Peyer's patch (tissue), 4 donors: ENCODE data around the gene NTN5. TPM values are rescaled to one million over a fixed set of nuclear protein-coding genes. Genes with fewer than 3 reads are reported as not detected.

Experiments
- DNase-seq, 3 donors: peaks; one replicate each; pipeline ENCODE4 v3.0.0-alpha.2; 2017 to 2019
- H3K27ac ChIP-seq, 4 donors: fragments of 200-600 bp; sonication (generic); one replicate each; pipeline ENCODE4 v1.5.1; 2016 to 2019
- H3K27me3 ChIP-seq, 2 donors: fragments of 200-600 bp; sonication (generic); one replicate each; pipeline ENCODE4 v1.5.1; 2019
- H3K36me3 ChIP-seq, 3 donors: fragments of 200-600 bp; sonication (generic); one replicate each; pipeline ENCODE4 v1.5.1; 2016 to 2019
- H3K4me1 ChIP-seq, 4 donors: fragments of 200-600 bp; sonication (generic); one replicate each; pipeline ENCODE4 v1.5.1; 2016 to 2019
- H3K4me3 ChIP-seq, 4 donors: fragments of 200-600 bp; sonication (generic); 1 replicate in 3 of 4; 2 replicates in 1 of 4; pipeline ENCODE4 v1.5.1; 2016 to 2019; ENCODE audit warnings: mild to moderate bottlenecking in 1 of 4
- H3K9me3 ChIP-seq, 4 donors: fragments of 200-600 bp; sonication (generic); one replicate each; pipeline ENCODE4 v1.5.1; 2016 to 2019; ENCODE audit warnings: mild to moderate bottlenecking in 1 of 4
- POLR2A ChIP-seq, 2 donors: fragments of 450-650 bp; IDR thresholded peaks; one replicate each; pipeline ENCODE4 v1.5.1; 2017; ENCODE audit warnings: antibody characterized with exemption in 2 of 2, mild to moderate bottlenecking in 2 of 2, moderate library complexity in 2 of 2
- total RNA-seq, 4 donors: library from RNA; depleted of rRNA; stranded (reverse); fragments of >200 nt; gene quantifications; one replicate each; pipeline ENCODE4 v1.1.0, GENCODE V29; 2016
- TF ChIP-seq, protein P1 (sequence below), 6 experiments: fragments of 450-650 bp in 4 of 6; fragments of 200-600 bp in 2 of 6; sonication (generic) in 1 of 6; IDR thresholded peaks; one replicate each; pipeline ENCODE4 v1.5.1; 2017 to 2019; ENCODE audit warnings: antibody characterized with exemption in 6 of 6, mild to moderate bottlenecking in 3 of 6, moderate library complexity in 1 of 6

Gene NTN5
- total RNA-seq, 4 donors from 2014 or later = 6.8 TPM; not detected in 3

DNA sequence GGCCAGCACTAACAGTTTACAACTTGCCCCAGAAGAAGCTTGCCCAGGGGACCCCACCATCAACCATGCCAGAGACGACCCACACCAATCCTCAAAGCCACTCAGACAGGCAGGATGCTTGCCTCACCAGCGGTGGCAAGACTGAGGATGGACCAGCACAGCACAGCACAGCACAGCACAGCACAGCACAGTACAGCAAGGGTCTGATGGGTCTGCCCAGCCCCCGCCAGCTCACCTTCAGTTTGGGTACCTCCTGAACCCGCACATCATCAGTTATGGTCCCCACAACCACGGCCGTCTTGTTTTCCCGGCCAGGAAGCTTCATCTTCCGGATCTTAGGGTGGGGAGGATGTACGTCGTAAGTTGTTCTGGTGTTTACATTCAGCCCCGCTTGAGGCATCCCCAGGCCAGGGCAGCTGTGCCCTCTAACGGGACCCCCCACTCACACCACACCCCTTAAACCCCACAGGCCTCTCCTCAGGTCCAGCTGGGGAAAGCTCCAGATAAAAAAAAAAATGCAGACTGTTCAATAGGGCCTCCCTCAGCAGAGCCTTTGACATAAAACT, 56.2 kb downstream of the NTN5 start:
- peak overlapping the region; percentile 31 to 97 (median 92) for H3K27ac ChIP-seq
- TF ChIP-seq POLR2A (IDR thresholded peaks at IDR 0.05) = no peak
- TF ChIP-seq, protein P1, sequence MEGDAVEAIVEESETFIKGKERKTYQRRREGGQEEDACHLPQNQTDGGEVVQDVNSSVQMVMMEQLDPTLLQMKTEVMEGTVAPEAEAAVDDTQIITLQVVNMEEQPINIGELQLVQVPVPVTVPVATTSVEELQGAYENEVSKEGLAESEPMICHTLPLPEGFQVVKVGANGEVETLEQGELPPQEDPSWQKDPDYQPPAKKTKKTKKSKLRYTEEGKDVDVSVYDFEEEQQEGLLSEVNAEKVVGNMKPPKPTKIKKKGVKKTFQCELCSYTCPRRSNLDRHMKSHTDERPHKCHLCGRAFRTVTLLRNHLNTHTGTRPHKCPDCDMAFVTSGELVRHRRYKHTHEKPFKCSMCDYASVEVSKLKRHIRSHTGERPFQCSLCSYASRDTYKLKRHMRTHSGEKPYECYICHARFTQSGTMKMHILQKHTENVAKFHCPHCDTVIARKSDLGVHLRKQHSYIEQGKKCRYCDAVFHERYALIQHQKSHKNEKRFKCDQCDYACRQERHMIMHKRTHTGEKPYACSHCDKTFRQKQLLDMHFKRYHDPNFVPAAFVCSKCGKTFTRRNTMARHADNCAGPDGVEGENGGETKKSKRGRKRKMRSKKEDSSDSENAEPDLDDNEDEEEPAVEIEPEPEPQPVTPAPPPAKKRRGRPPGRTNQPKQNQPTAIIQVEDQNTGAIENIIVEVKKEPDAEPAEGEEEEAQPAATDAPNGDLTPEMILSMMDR (IDR thresholded peaks at IDR 0.05) = no peak
- H3K9me3 ChIP-seq = no peaks in the 10 kb centered on the region
- peaks cover 4 to 37% (median 15%) of the 10 kb centered on the region in 4 donors for H3K4me1 ChIP-seq
- DNase-seq = no peak
- no peaks in the 10 kb centered on the region for H3K27me3 ChIP-seq
- peak overlapping the region in 2 of 4 donors; percentile 62 to 93 for H3K4me3 ChIP-seq
- peaks cover 0 to 30% (median 0%) of the 10 kb centered on the region in 3 donors for H3K36me3 ChIP-seq

DNA sequence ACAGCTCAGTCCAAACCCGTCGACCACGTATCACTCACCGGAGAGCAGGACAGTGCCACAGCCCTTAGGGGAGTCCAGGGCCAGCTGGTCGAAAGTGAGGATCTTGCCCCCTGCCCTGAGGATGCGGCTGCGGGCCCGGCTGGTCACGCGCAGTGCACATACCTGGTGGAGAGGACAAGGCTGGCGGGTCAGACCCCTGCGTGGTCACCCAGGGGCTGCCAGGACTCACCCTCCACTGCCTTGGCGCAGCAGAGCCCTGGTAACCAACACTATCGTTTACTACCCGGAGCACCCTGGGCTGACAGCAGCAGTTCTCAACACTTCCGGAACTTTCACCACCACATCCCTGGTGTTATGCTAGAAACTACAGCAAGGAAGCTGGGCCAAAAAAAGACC, 56.8 kb downstream of the NTN5 start:
- H3K4me1 ChIP-seq = peaks cover 4 to 37% (median 15%) of the 10 kb centered on the region in 4 donors
- H3K27me3 ChIP-seq = no peaks in the 10 kb centered on the region
- no peaks in the 10 kb centered on the region for H3K9me3 ChIP-seq
- no peak for TF ChIP-seq POLR2A (IDR thresholded peaks at IDR 0.05)
- TF ChIP-seq, protein P1 (IDR thresholded peaks at IDR 0.05) = no peak
- H3K27ac ChIP-seq = peak overlapping the region in 3 of 4 donors; percentile 88 to 97 (median 96)
- peak overlapping the region in 1 of 4 donors; percentile 62 for H3K4me3 ChIP-seq
- H3K36me3 ChIP-seq = peaks cover 0 to 30% (median 0%) of the 10 kb centered on the region in 3 donors
- no peak for DNase-seq

DNA sequence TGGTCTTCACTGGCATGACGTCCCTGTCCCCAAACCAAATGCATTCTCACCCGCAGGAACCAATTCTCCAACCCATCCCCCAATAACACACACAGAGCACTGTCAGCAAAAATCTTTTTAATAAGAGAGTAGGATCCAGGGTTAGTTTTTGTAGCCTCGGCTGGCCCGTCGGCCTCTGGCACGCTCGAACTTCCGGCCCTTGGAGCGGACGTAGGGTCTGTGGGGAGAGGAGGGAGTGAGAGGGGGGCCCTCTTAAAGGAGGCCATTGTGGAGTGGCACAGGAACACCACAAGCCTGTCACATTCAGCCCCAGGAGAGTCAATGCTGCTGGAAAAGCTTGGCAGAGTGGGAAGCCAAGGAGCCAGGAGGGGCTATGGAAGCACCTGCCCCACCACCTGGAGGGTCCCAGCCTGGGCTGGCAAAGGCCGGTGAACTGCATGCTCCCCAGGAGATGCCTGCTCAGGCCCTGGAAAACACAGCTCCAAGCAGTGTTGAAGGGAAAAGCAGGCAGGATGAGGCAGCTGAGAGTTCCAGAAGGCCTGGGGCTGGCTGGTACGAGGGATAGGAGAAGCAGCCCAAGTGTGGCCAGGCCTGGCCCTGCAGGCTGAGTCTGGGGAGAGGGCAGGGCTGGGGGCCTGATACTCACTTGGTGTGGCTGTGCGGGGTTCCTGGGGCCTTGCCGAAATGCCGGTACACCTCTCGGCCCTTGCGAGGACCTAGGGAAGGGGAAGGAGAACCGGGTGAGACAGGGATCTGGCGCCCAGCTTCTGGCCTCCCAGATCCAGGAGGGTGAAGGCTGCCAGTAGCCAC, 57.4 kb downstream of the NTN5 start:
- peaks cover 4 to 37% (median 15%) of the 10 kb centered on the region in 4 donors for H3K4me1 ChIP-seq
- TF ChIP-seq, protein P1 (IDR thresholded peaks at IDR 0.05) = no peak
- TF ChIP-seq POLR2A (IDR thresholded peaks at IDR 0.05) = no peak
- peak overlapping the region in 2 of 4 donors; percentile 17 to 62 for H3K4me3 ChIP-seq
- no peaks in the 10 kb centered on the region for H3K27me3 ChIP-seq
- peaks cover 0 to 30% (median 0%) of the 10 kb centered on the region in 3 donors for H3K36me3 ChIP-seq
- no peaks in the 10 kb centered on the region for H3K9me3 ChIP-seq
- peak in 1 of 3 donors; percentile 58 for DNase-seq
- peak overlapping the region; percentile 10 to 97 (median 92) for H3K27ac ChIP-seq

DNA sequence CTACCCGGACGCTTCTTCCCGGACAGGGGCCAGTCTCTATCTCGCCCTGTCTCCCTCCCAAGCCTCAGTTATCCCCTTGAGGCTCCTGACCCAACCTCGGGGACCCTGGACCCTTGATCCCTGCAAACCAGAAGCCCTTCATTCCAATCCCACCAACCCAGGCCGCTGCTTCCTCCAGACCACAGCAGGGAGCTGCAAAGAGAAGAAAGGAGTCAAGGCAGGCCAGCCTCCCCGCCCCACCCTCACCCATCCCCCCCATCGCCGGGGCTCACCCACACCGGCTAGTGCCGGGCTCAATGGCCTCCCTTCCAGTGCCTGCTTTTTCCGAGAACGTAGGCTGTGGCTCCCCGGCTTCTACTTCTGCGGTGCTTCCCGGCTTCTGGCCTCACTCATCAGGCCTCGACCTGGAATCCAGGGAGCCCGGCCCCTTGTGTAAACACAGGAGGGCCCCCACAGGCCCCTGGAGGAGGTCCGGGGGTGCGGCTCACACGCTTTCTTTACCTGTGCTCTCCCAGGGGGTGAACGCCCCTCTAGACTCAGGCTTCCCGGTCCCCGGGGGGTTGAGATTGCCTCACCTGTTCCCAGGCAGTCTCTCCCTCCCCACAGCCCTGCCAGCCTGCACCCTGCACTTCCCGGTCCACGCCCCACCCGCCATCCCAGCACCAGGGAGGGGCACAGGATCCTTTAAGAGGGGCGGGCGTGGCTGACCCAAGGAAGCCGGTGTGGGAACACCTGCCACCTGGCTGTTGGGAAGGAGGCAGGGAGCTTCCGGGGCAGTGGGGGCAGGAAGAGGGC, 58.2 kb downstream of the NTN5 start, which contains the start of gene FAM83E:
Gene FAM83E (minus strand): TSS at position 641 of the 795 bp plus-strand sequence. CDS start 1,704 bp downstream, outside the sequence.
- Histone ChIP-seq H3K27me3 (no peaks in the 10 kb centered on the region), H3K36me3 (peaks cover 0 to 34% (median 0%) of the 10 kb centered on the region in 3 donors), H3K27ac (peak within 1 kb of the TSS; percentile 10 to 97 (median 92)), H3K4me3 (peak within 1 kb of the TSS in 3 of 4 donors; percentile 30 to 62 (median 56)), H3K4me1 (peaks cover 4 to 30% (median 11%) of the 10 kb centered on the region in 4 donors), H3K9me3 (no peaks in the 10 kb centered on the region)
- TF ChIP-seq, protein P1 (IDR thresholded peaks at IDR 0.05) = peak in 3 of 6 experiments; percentile 41 to 61 (median 50)
- peak; percentile 85 to 93 for TF ChIP-seq POLR2A (IDR thresholded peaks at IDR 0.05)
- peak in 2 of 3 donors; percentile 95 to 97 for DNase-seq

DNA sequence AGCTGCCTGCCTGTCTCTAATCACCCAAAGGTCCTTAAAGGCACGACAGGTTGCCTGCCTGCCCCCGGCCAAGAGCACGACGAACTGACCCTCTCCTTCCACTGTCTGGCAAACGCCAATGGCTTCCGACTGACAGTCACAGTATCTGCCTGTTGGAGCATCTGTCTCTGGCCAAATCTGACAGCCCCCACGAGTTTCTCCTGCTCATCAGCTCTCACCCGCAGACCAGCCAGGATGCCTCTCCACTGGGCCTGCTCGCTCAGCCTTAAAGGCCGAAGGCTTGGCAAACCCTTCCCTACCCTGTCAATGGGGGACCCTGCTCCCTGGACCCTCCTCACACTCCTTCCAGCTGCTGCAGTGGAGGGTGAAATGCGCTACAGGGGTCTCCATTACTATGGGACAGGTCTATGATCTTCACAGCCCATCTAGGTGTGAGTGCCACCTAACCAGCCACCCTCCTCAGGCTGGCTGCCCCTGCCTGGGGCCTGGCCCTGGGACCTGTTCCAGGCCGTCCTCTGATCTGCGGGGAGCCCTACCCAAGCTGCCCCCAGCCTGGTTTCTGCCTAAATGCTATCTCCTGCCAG, 58.9 kb downstream of the NTN5 start:
- Histone ChIP-seq H3K27ac (peak overlapping the region in 3 of 4 donors; percentile 88 to 97 (median 96)), H3K4me3 (peak overlapping the region in 3 of 4 donors; percentile 30 to 62 (median 56)), H3K36me3 (peaks cover 0 to 37% (median 0%) of the 10 kb centered on the region in 3 donors), H3K9me3 (no peaks in the 10 kb centered on the region), H3K27me3 (no peaks in the 10 kb centered on the region), H3K4me1 (peaks cover 4 to 29% (median 11%) of the 10 kb centered on the region in 4 donors)
- DNase-seq = peak in 1 of 3 donors; percentile 65
- TF ChIP-seq POLR2A (IDR thresholded peaks at IDR 0.05) = no peak
- TF ChIP-seq, protein P1 (IDR thresholded peaks at IDR 0.05) = no peak
